Measurements from ENCODE around the gene TMEM178B.

TMEM178B gene

GRCh38 chr7:141221007-141221612 is 147.2 kb downstream of the TMEM178B start:
- no peak for DNase-seq (ENCODE audit: low spot score)

- no peak for DNase-seq (ENCODE audit: low spot score)
Observed at GRCh38 chr7:141225916-141226618, 152.2 kb downstream of the TMEM178B start.

GRCh38 chr7:141227454-141227853 is 153.6 kb downstream of the TMEM178B start:
- no peak for DNase-seq (ENCODE audit: low spot score)

- no peak for DNase-seq (ENCODE audit: low spot score)
Observed at GRCh38 chr7:141228482-141228881, 154.6 kb downstream of the TMEM178B start.

GRCh38 chr7:141231018-141231792 is 157.3 kb downstream of the TMEM178B start:
- DNase-seq (ENCODE audit: low spot score): no peak

- DNase-seq (ENCODE audit: low spot score): no peak
Observed at GRCh38 chr7:141232286-141233051, 158.6 kb downstream of the TMEM178B start.

GRCh38 chr7:141234335-141235105 is 160.7 kb downstream of the TMEM178B start:
- DNase-seq (ENCODE audit: low spot score): no peak

- DNase-seq (ENCODE audit: low spot score): no peak
Observed at GRCh38 chr7:141235656-141236055, 161.8 kb downstream of the TMEM178B start.

- no peak for DNase-seq (ENCODE audit: low spot score)
Observed at GRCh38 chr7:141238596-141239243, 164.9 kb downstream of the TMEM178B start.

- no peak for DNase-seq (ENCODE audit: low spot score)
Observed at GRCh38 chr7:141239661-141240060, 165.8 kb downstream of the TMEM178B start.

GRCh38 chr7:141242568-141242967 is 168.7 kb downstream of the TMEM178B start:
- DNase-seq (ENCODE audit: low spot score): no peak

GRCh38 chr7:141243368-141243767 is 169.5 kb downstream of the TMEM178B start:
- DNase-seq (ENCODE audit: low spot score): no peak

GRCh38 chr7:141244435-141244834 is 170.6 kb downstream of the TMEM178B start:
- DNase-seq (ENCODE audit: low spot score): no peak

GRCh38 chr7:141246426-141246825 is 172.6 kb downstream of the TMEM178B start:
- DNase-seq (ENCODE audit: low spot score): no peak

- no peak for DNase-seq (ENCODE audit: low spot score)
Observed at GRCh38 chr7:141251180-141251579, 177.3 kb downstream of the TMEM178B start.

GRCh38 chr7:141251957-141252356 is 178.1 kb downstream of the TMEM178B start:
- DNase-seq (ENCODE audit: low spot score): no peak

- no peak for DNase-seq (ENCODE audit: low spot score)
Observed at GRCh38 chr7:141257597-141257996, 183.7 kb downstream of the TMEM178B start.

- DNase-seq (ENCODE audit: low spot score): no peak
Observed at GRCh38 chr7:141258559-141258958, 184.7 kb downstream of the TMEM178B start.

- no peak for DNase-seq (ENCODE audit: low spot score)
Observed at GRCh38 chr7:141262101-141263090, 188.5 kb downstream of the TMEM178B start.

GRCh38 chr7:141263508-141263907 is 189.6 kb downstream of the TMEM178B start:
- no peak for DNase-seq (ENCODE audit: low spot score)
